T-cell (primary cell): ENCODE measurements around the gene LRRK1. TPM values are rescaled to one million over a fixed set of nuclear protein-coding genes. Genes with fewer than 3 reads are reported as not detected.
"Not testable (repeated sequence)": the region's sequence is repeated elsewhere in the genome, so short reads cannot be mapped to it uniquely, and the experiment has no call there.

Experiments used
- ATAC-seq, 4 experiments: fragments of 200-7000 bp in 3 of 4; fragments of 150-1000 bp in 1 of 4; cut with Tn5 transposase; replicated peaks in 1 of 4; 1 replicate in 3 of 4; 2 replicates in 1 of 4; pipeline ENCODE4 v1.10.0; 2021; ENCODE audit warnings: moderate library complexity in 3 of 4, mild to moderate bottlenecking in 2 of 4, moderate number of reproducible peaks in 1 of 4
- CTCF ChIA-PET, 2 donors: fragments of 300-600 bp; sonication (Branson Sonifier 250); formaldehyde crosslinking; loops; one replicate each; lab custom pipeline; 2022; ENCODE audit warnings: antibody characterized with exemption in 2 of 2; lab: Charles Lee
- POLR2A ChIA-PET, 2 donors: fragments of 300-600 bp; sonication (Branson Sonifier 250); formaldehyde crosslinking; loops; one replicate each; lab custom pipeline; 2022; ENCODE audit warnings: antibody characterized with exemption in 2 of 2; lab: Charles Lee
- DNase-seq, 35 experiments: peaks; one replicate each; pipeline versions ENCODE4 v3.0.0 to v3.0.0-alpha.2; 2013 to 2023
- H3K27ac ChIP-seq: one replicate; pipeline ENCODE4 v1.5.1; 2013; ENCODE audit warnings: low read length
- H3K27me3 ChIP-seq, 2 experiments: replicated peaks in 1 of 2; 1 replicate in 1 of 2; 2 replicates in 1 of 2; pipeline versions ENCODE4 v1.6.1 to v1.7.0; 2013; ENCODE audit warnings: low read length in 1 of 2, mixed read lengths in 1 of 2; ENCODE audit not compliant: control insufficient read depth in 2 of 2, insufficient read depth in 2 of 2; ENCODE audit errors: extremely low read depth in 1 of 2
- H3K36me3 ChIP-seq, 2 donors: 1 replicate in 1 of 2; 2 replicates in 1 of 2; pipeline versions ENCODE4 v1.6.1 to v1.7.0; 2013; ENCODE audit warnings: low read length in 1 of 2; ENCODE audit not compliant: control insufficient read depth in 2 of 2, insufficient read depth in 1 of 2; ENCODE audit errors: extremely low read depth in 1 of 2
- H3K4me1 ChIP-seq, 2 experiments: 1 replicate in 1 of 2; 2 replicates in 1 of 2; pipeline versions ENCODE4 v1.6.1 to v1.7.0; 2013; ENCODE audit warnings: low read length in 2 of 2, mixed read lengths in 1 of 2; ENCODE audit not compliant: insufficient read depth in 2 of 2, control insufficient read depth in 1 of 2; ENCODE audit errors: extremely low read depth in 1 of 2
- H3K4me3 ChIP-seq, 2 donors: 1 replicate in 1 of 2; 2 replicates in 1 of 2; pipeline versions ENCODE4 v1.5.1 to v1.7.0; 2013; ENCODE audit warnings: mild to moderate bottlenecking in 2 of 2, low read length in 1 of 2, moderate library complexity in 1 of 2; ENCODE audit not compliant: control insufficient read depth in 1 of 2; ENCODE audit errors: extremely low read depth in 1 of 2
- H3K9me3 ChIP-seq: 2 replicates; pipeline ENCODE4 v1.7.0; 2013
- H3K27ac Mint-ChIP-seq, 2 donors: one replicate each; pipeline ENCODE4 v1.8.0; 2020 to 2021; ENCODE audit warnings: mild to moderate bottlenecking in 2 of 2, mixed read lengths in 2 of 2
- H3K27me3 Mint-ChIP-seq, 2 donors: one replicate each; pipeline ENCODE4 v1.8.0; 2021 to 2022; ENCODE audit warnings: mixed read lengths in 2 of 2
- H3K36me3 Mint-ChIP-seq: one replicate; pipeline ENCODE4 v1.8.0; 2021; ENCODE audit warnings: mixed read lengths
- H3K4me1 Mint-ChIP-seq, 3 donors: one replicate each; pipeline ENCODE4 v1.8.0; 2020 to 2022; ENCODE audit warnings: mixed read lengths in 3 of 3, mild to moderate bottlenecking in 1 of 3
- H3K4me3 Mint-ChIP-seq, 3 donors: one replicate each; pipeline ENCODE4 v1.8.0; 2020 to 2022; ENCODE audit warnings: mild to moderate bottlenecking in 3 of 3, mixed read lengths in 3 of 3, moderate library complexity in 3 of 3
- H3K9me3 Mint-ChIP-seq, 3 donors: one replicate each; pipeline ENCODE4 v1.8.0; 2020 to 2022; ENCODE audit warnings: mixed read lengths in 3 of 3
- WGBS: methylation state at CpG from one replicate; pipeline ENCODE4 v1.1.5; 2013; ENCODE audit warnings: missing lambda C conversion rate; ENCODE audit not compliant: insufficient coverage; 5-methylcytosine and 5-hydroxymethylcytosine counted together
- total RNA-seq, 35 experiments: library from RNA in 6 of 35; stranded (reverse) in 6 of 35; fragments of 120-200 nt in 1 of 35; gene quantifications; one replicate each; pipeline versions ENCODE4 v1.2.1 to v1.2.4 and lab custom pipeline; 2013 to 2026

The LRRK1 gene
- total RNA-seq, 5 donors from 2014 or later (not counting 1 experiment from before 2014, with no cell fraction given): 1.1 to 2.0 (median 1.7) TPM

DNA sequence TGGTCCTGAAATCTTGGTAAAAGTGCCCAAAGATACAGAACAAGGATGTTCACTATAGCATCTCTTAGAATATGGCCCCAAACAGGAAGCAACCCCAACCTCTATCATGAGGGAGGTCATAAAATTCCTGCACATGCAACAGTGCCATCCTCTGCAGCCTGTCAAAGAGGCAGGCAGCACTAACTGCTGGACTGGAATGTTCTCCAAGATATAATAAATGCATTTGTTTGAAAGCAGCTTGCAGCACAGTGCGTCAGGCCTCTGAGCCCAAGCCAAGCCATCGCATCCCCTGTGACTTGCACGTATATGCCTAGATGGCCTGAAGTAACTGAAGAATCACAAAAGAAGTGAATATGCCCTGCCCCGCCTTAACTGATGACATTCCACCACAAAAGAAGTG lies 153.1 kb downstream of the LRRK1 start:
- H3K27ac Mint-ChIP-seq, DNase-seq, H3K4me1 Mint-ChIP-seq, CTCF ChIA-PET, POLR2A ChIA-PET, H3K27me3 Mint-ChIP-seq, H3K9me3 Mint-ChIP-seq, H3K4me3 Mint-ChIP-seq, H3K36me3 Mint-ChIP-seq, ATAC-seq, H3K4me1 ChIP-seq, H3K27ac ChIP-seq, H3K4me3 ChIP-seq, H3K9me3 ChIP-seq, H3K36me3 ChIP-seq, H3K27me3 ChIP-seq: not testable (repeated sequence)
- 100% methylated on average over 4 of the region's 4 CpGs for WGBS

DNA sequence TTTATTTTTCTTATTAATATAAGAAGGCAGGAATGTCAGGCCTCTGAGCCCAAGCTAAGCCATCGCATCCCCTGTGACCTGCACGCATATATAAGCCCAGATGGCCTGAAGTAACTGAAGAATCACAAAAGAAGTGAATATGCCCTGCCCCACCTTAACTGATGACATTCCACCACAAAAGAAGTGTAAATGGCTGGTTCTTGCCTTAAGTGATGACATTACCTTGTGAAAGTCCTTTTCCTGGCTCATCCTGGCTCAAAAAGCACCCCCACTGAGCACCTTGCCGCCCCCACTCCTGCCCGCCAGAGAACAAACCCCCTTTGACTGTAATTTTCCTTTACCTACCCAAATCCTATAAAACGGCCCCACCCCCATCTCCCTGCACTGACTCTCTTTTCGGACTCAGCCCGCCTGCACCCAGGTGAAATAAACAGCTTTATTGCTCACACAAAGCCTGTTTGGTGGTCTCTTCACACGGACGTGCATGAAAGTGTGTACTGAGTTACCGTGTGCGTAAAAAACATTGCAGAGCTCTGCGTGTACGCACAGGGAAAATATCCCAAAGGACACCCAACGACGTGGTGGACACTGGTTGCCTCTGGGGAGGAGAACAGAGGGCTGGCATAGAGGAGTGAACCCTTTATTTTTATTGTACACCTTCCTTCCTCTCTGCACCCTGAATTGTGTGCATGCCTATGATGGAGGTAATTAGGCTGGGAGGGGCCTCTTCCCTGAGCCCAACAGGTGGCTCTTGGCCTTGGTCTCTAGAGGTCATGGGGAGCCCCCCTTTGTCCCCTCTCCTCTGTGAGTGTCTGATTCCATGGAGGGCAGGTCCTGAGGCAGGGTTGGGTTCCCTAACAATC lies 158.9 kb downstream of the LRRK1 start:
- H3K27ac ChIP-seq, H3K9me3 Mint-ChIP-seq, H3K4me1 Mint-ChIP-seq, H3K4me1 ChIP-seq, DNase-seq, H3K4me3 Mint-ChIP-seq, ATAC-seq, H3K27me3 Mint-ChIP-seq, POLR2A ChIA-PET, H3K4me3 ChIP-seq, H3K9me3 ChIP-seq, CTCF ChIA-PET, H3K27ac Mint-ChIP-seq, H3K36me3 ChIP-seq, H3K36me3 Mint-ChIP-seq: not testable (repeated sequence)
- WGBS: 76% methylated on average over 3 of the region's 15 CpGs
- H3K27me3 ChIP-seq: peaks cover 0 to 23% of the 10 kb centered on the region in 2 experiments

DNA sequence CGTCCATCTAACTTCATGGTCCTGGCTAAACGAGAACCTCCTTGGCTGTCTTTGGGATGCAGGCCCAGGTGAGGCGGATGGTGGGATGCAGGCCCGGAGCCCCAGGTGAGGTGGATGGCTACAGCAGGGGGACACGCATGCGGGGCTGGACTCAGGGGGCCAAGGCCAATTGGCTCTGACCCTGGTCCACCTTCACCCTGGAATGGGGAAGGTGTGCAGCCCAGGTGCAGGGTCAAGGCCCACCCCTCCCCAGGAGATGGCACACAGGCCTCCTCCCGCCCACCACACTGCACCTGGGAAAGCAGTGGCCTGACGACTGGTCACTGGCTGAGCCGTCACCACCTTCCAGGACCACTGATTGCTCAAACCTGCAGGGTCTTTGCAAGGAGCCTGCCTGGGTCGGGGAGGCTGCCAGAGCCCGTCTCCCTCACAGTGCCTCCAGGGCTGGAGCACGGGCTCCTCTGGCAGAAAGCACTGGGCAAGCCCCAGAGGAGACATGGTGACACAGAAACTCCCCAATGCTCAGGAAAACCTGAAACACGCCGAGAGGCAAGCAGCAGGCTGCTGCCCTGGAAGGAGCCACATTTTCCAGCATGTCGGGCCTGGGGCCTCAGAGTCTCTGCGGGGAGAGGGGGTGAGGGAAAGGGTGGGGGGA lies 159.6 kb downstream of the LRRK1 start:
- POLR2A ChIA-PET: no interaction called here
- Histone ChIP-seq H3K4me1 (no peaks in the 10 kb centered on the region), H3K27me3 (peaks cover 0 to 28% of the 10 kb centered on the region in 2 experiments), H3K4me3 (no peak overlapping the region), H3K27ac (no peak overlapping the region), H3K36me3 (no peaks in the 10 kb centered on the region), H3K9me3 (no peaks in the 10 kb centered on the region)
- Mint-ChIP-seq H3K9me3 (no peaks in the 10 kb centered on the region), H3K27ac (no peak overlapping the region), H3K4me3 (no peak overlapping the region), H3K4me1 (no peaks in the 10 kb centered on the region), H3K36me3 (no peaks in the 10 kb centered on the region), H3K27me3 (peaks cover 2 to 3% of the 10 kb centered on the region in 2 donors)
- ATAC-seq (no peak), DNase-seq (no peak)
- 84% methylated on average over 16 of the region's 16 CpGs for WGBS
- CTCF ChIA-PET: no interaction called here

GRCh38 chr15:101081900-101082299 lies 162.7 kb downstream of the LRRK1 start:
- Mint-ChIP-seq H3K27ac (no peak overlapping the region), H3K27me3 (no peaks in the 10 kb centered on the region), H3K9me3 (no peaks in the 10 kb centered on the region), H3K36me3 (no peaks in the 10 kb centered on the region), H3K4me1 (no peaks in the 10 kb centered on the region), H3K4me3 (no peak overlapping the region)
- peaks cover 0 to 32% of the 10 kb centered on the region in 2 experiments for H3K27me3 ChIP-seq
- H3K4me1 ChIP-seq: no peaks in the 10 kb centered on the region
- H3K9me3 ChIP-seq: no peaks in the 10 kb centered on the region
- ChIA-PET POLR2A (no interaction called here), CTCF (no interaction called here)
- DNase-seq (no peak), ATAC-seq (no peak)
- H3K27ac ChIP-seq: no peak overlapping the region
- H3K36me3 ChIP-seq: no peaks in the 10 kb centered on the region
- over 99% methylated on average over 9 of the region's 9 CpGs for WGBS
- H3K4me3 ChIP-seq: no peak overlapping the region

DNA sequence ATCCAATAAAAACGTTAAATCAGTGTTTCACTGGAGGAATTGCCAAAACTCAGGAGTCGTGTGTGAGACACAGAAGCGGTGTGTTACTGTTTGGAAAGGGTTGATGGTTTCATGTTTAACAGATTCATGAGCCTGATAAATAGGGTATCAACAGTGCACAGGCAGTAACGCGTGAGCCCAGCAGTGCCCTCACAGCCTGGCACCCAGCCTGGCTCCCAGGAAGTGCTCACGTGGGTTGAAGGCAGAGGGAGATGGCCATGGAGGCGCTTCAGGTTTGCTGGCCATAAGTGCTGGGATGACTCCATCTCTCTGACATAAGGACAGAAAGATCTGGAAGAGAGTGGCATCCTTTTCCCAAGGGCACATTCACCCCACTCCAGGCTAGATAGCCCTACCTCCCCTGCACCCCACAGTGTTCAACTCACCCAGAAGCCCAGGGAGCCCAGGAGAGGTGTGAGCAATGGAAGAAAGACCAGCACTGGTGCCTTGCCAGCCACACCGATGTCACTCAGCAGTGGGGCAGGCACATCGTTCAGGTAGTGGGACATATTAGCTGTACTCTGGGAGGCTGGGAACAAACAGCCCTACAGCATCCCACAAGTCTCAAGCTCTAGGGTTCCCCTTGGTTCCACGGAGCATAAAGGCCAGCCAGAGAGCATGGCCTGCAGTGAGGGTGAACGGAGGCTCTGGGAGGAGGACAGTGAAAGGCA lies 164.3 kb downstream of the LRRK1 start:
- ATAC-seq (no peak), DNase-seq (no peak)
- 79% methylated on average over 6 of the region's 11 CpGs for WGBS
- H3K4me1 ChIP-seq: peaks cover 0 to 2% of the 10 kb centered on the region in 2 experiments
- H3K4me3 ChIP-seq: no peak overlapping the region
- no peak overlapping the region for H3K27ac ChIP-seq
- H3K27me3 Mint-ChIP-seq: no peaks in the 10 kb centered on the region
- POLR2A ChIA-PET: no interaction called here
- no peaks in the 10 kb centered on the region for H3K36me3 ChIP-seq
- no peaks in the 10 kb centered on the region for H3K9me3 ChIP-seq
- no peak overlapping the region for H3K27ac Mint-ChIP-seq
- H3K36me3 Mint-ChIP-seq: no peaks in the 10 kb centered on the region
- CTCF ChIA-PET: no interaction called here
- H3K4me1 Mint-ChIP-seq: no peaks in the 10 kb centered on the region
- H3K27me3 ChIP-seq: peaks cover 0 to 42% of the 10 kb centered on the region in 2 experiments
- H3K4me3 Mint-ChIP-seq: no peak overlapping the region
- H3K9me3 Mint-ChIP-seq: no peaks in the 10 kb centered on the region

DNA sequence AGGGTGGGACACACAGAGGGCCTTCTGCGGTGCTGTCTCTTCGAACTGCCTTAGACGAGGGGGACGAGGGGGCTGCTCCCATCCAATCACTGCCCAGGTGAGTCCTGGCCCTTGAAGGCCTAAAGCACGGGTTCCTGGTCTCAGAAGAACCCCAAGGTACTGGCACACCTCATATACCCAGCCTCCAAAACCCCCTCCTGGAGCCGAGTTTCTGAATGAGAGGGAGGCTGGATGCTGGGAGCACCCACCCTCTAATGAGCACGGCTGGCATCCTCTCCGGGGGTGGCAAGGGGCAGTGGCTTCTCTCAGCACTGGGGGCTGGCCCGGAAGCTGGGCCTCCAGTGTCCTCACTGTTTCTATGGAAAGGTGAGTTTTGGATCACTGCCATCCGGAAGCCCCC lies 165.6 kb downstream of the LRRK1 start:
- H3K36me3 ChIP-seq: no peaks in the 10 kb centered on the region
- no peak for DNase-seq
- no peak overlapping the region for H3K4me3 Mint-ChIP-seq
- 96% methylated on average over 3 of the region's 10 CpGs for WGBS
- no peaks in the 10 kb centered on the region for H3K27me3 Mint-ChIP-seq
- peaks cover 0 to 38% of the 10 kb centered on the region in 2 experiments for H3K27me3 ChIP-seq
- H3K27ac Mint-ChIP-seq: no peak overlapping the region
- no peaks in the 10 kb centered on the region for H3K9me3 ChIP-seq
- no peak for ATAC-seq
- ChIA-PET CTCF (interaction anchor here in 1 of 2 donors (0.5 to 0.9 kb wide), 2 partner anchors 174 to 1279 kb away, joined by 3 to 4 read pairs; no protein-coding TSS in a partner anchor), POLR2A (interaction anchor here in 1 of 2 donors (0.7 kb wide), 1 partner anchor 85 kb away, joined by 4 read pairs; no protein-coding TSS in a partner anchor)
- H3K27ac ChIP-seq: no peak overlapping the region
- no peak overlapping the region for H3K4me3 ChIP-seq
- H3K9me3 Mint-ChIP-seq: no peaks in the 10 kb centered on the region
- no peaks in the 10 kb centered on the region for H3K36me3 Mint-ChIP-seq
- H3K4me1 ChIP-seq: peaks cover 0 to 4% of the 10 kb centered on the region in 2 experiments
- no peaks in the 10 kb centered on the region for H3K4me1 Mint-ChIP-seq
